WTC11 (cell line): ENCODE data around the gene DBX1. TPM values are rescaled to one million over a fixed set of nuclear protein-coding genes. Genes with fewer than 3 reads are reported as not detected.

Source experiments
- ATAC-seq: fragments of 200-7000 bp; cut with Tn5 transposase; 2 replicates; pipeline ENCODE4 v1.10.0; 2021; ENCODE audit warnings: mild to moderate bottlenecking, moderate library complexity
- CTCF ChIA-PET: fragments of 300-600 bp; sonication (Branson Sonifier 250); formaldehyde crosslinking; loops from one replicate; lab custom pipeline; 2021; ENCODE audit warnings: antibody characterized with exemption; lab: Charles Lee
- POLR2A ChIA-PET: fragments of 350-600 bp; sonication (Branson Sonifier 250); formaldehyde crosslinking; loops from one replicate; lab custom pipeline; 2021; ENCODE audit warnings: antibody characterized with exemption; lab: Charles Lee
- DNase-seq: peaks from one replicate; pipeline ENCODE4 v3.0.0; 2021; ENCODE audit warnings: low spot score
- H3K27ac Mint-ChIP-seq: 2 replicates; pipeline ENCODE4 v1.8.0; 2021; ENCODE audit warnings: mixed read lengths
- H3K27me3 Mint-ChIP-seq: 2 replicates; pipeline ENCODE4 v1.8.0; 2021; ENCODE audit warnings: low read depth, mild to moderate bottlenecking, moderate library complexity, mixed read lengths
- H3K36me3 Mint-ChIP-seq: 2 replicates; pipeline ENCODE4 v1.8.0; 2021; ENCODE audit warnings: mixed read lengths
- H3K4me1 Mint-ChIP-seq: 2 replicates; pipeline ENCODE4 v1.8.0; 2022; ENCODE audit warnings: mixed read lengths
- H3K4me3 Mint-ChIP-seq: 2 replicates; pipeline ENCODE4 v1.8.0; 2021; ENCODE audit warnings: mild to moderate bottlenecking, moderate library complexity, mixed read lengths
- H3K9me3 Mint-ChIP-seq: 2 replicates; pipeline ENCODE4 v1.8.0; 2021; ENCODE audit warnings: mixed read lengths
- CBFB ChIP-seq: sonication (generic); formaldehyde crosslinking; IDR thresholded peaks from 2 replicates; pipeline ENCODE4 v1.8.1; 2022; ENCODE audit warnings: mild to moderate bottlenecking, low read depth, missing genetic modification reagents
- CREB1 ChIP-seq: sonication (generic); formaldehyde crosslinking; IDR thresholded peaks from 2 replicates; pipeline ENCODE4 v1.8.0; 2023; ENCODE audit warnings: mild to moderate bottlenecking, missing genetic modification reagents
- HMGA2 ChIP-seq: fragments of 250-450 bp; sonication (Bioruptor Pico); IDR thresholded peaks from 2 replicates; pipeline ENCODE4 v1.4.0; 2021; ENCODE audit warnings: mild to moderate bottlenecking, moderate library complexity
- HMGXB4 ChIP-seq: sonication (generic); formaldehyde crosslinking; IDR thresholded peaks from 2 replicates; pipeline ENCODE4 v1.8.1; 2023; ENCODE audit warnings: mild to moderate bottlenecking, moderate library complexity, missing genetic modification reagents
- NFATC4 ChIP-seq: fragments of 250-450 bp; sonication (Bioruptor Pico); IDR thresholded peaks from 2 replicates; pipeline ENCODE4 v1.9.0; 2021; ENCODE audit warnings: mild to moderate bottlenecking
- ZNF263 ChIP-seq: sonication (generic); formaldehyde crosslinking; IDR thresholded peaks from 2 replicates; pipeline ENCODE4 v1.8.1; 2022; ENCODE audit warnings: low read depth, mild to moderate bottlenecking, moderate library complexity, missing genetic modification reagents
- total RNA-seq: library from RNA; stranded (reverse); gene quantifications from 3 replicates; pipeline ENCODE4 v1.2.3, GENCODE V29; 2021
- TF ChIP-seq, protein P1 (sequence below): fragments of 250-450 bp; sonication (Bioruptor Pico); conservative IDR thresholded peaks from 2 replicates; pipeline ENCODE4 v1.9.0; 2021; ENCODE audit warnings: mild to moderate bottlenecking
- TF ChIP-seq, protein P2 (sequence below): fragments of 250-450 bp; sonication (Bioruptor Pico); IDR thresholded peaks from 2 replicates; pipeline ENCODE4 v1.9.0; 2021; ENCODE audit warnings: moderate library complexity, mild to moderate bottlenecking, inconsistent platforms, borderline replicate concordance
- TF ChIP-seq, protein P3 (sequence below): sonication (generic); formaldehyde crosslinking; IDR thresholded peaks from 2 replicates; pipeline ENCODE4 v1.8.0; 2022; ENCODE audit warnings: mild to moderate bottlenecking, missing genetic modification reagents
- TF ChIP-seq, protein P4 (sequence below): sonication (generic); formaldehyde crosslinking; IDR thresholded peaks from 2 replicates; pipeline ENCODE4 v1.8.1; 2023; ENCODE audit warnings: mild to moderate bottlenecking, missing genetic modification reagents

The DBX1 gene
- total RNA-seq, 1 experiment from 2014 or later: 0.24 TPM

- no peak for TF ChIP-seq HMGXB4 (CRISPR knock-in tag)
- TF ChIP-seq, protein P1, sequence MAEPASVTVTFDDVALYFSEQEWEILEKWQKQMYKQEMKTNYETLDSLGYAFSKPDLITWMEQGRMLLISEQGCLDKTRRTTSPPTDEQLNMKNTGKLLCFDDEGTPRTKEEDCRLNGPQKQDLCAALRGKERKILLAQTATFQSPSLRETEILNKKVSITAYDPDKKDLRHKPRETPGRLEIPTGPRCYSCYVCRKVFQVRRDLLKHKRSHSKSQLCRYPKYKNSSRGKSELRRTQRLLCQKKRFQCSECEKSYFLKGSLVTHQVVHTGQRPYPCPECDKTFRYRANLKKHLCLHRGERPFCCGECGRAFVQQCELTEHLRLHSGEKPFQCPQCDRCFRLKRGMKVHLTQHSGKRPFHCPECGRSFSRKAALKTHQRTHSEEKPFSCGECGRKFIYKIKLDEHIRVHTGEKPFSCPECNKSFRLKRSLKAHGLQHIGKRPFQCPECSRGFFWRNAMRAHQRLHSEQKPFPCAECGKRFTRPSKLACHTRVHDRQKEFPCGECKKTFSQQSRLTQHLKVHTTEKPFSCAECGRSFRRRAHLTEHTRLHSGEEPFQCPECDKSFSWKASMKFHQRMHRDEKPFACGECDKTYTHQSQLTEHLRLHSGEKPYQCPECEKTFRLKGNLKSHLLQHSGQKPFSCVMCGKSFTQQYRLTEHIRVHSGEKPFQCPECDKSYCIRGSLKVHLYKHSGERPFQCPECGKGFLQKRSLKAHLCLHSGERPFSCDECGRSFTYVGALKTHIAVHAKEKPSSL: no peak
- no peak for TF ChIP-seq NFATC4 (CRISPR knock-in tag)
- TF ChIP-seq HMGA2: no peak
Observed at GRCh38 chr11:20161923-20162744, 1.9 kb upstream of the DBX1 start (continued).

GRCh38 chr11:20161230-20161918, 1.1 kb upstream of the DBX1 start:
- Mint-ChIP-seq H3K9me3 (no peaks in the 10 kb centered on the region), H3K27me3 (peaks cover 100% of the 10 kb centered on the region), H3K4me3 (peak overlapping the region; percentile 74), H3K36me3 (no peaks in the 10 kb centered on the region), H3K4me1 (peaks cover 74% of the 10 kb centered on the region), H3K27ac (no peak overlapping the region)
- ChIA-PET CTCF (interaction anchor here (0.6 to 5.4 kb wide), 5 partner anchors 29 to 193 kb away, joined by 3 to 48 read pairs (median 13); no protein-coding TSS in a partner anchor), POLR2A (interaction anchor here (0.6 kb wide), 1 partner anchor 258 kb away, joined by 3 read pairs; no protein-coding TSS in a partner anchor)
- peak; percentile 21 for ATAC-seq
- no peak for TF ChIP-seq CREB1 (CRISPR knock-in tag)
- no peak for TF ChIP-seq ZNF263 (CRISPR knock-in tag)
- no peak for TF ChIP-seq CBFB (CRISPR knock-in tag)
- TF ChIP-seq, protein P1: no peak
- TF ChIP-seq, protein P2, sequence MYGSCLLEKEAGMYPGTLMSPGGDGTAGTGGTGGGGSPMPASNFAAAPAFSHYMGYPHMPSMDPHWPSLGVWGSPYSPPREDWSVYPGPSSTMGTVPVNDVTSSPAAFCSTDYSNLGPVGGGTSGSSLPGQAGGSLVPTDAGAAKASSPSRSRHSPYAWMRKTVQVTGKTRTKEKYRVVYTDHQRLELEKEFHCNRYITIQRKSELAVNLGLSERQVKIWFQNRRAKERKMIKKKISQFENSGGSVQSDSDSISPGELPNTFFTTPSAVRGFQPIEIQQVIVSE (CRISPR knock-in tag): no peak
- DNase-seq: peak; percentile 71

DNA sequence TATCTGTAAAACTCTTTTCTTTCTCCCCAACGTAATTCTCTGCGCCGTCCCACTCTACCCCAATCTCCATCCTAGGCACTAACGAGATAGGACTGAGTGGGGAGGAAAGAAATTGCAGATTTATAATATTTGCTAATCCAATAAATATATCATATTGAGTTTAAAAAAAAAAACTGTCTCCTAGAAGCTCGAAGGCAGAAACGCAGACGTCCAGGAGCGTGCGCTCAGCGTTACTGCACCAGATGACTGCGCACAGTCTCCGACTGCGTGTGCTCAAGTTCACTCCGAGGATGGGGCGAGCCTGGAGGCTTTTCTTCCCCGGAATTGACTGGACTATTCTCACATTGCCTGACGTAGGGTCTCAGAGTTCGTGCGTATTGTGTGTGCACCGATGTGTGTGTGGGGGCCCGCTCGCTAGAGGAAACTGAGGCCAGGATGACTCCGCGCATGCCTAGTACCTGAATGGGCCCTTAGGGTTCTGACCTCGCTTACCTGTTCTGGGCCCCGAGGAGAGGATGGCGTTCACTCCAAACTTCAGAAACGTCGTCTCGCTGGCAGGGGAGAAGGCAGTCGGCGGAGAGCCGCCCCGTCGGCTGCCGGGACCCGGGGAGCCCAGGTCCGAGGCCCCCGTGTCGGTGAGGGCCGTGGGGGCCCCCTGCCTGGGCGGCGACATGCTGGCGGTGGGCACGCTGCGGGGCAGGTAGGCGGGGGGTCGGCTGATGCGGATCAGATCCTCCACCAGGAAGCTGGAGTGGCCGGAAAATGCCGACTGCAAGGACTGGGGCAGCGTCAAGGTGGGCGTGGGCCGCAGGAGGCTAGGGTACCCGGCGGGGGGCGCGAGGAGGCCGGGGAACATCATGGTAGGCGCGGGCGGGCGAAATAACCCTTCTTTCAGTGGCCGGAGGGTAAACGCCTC, 551 bp downstream of the DBX1 start:
- H3K4me1 Mint-ChIP-seq: peaks cover 75% of the 10 kb centered on the region
- ChIA-PET CTCF (interaction anchor here (1.5 to 5.4 kb wide), 3 partner anchors 28 to 195 kb away, joined by 3 to 48 read pairs (median 13); no protein-coding TSS in a partner anchor), POLR2A (no interaction called here)
- no peak overlapping the region for H3K27ac Mint-ChIP-seq
- peaks cover 100% of the 10 kb centered on the region for H3K27me3 Mint-ChIP-seq
- H3K36me3 Mint-ChIP-seq: no peaks in the 10 kb centered on the region
- ATAC-seq (no peak), DNase-seq (peak; percentile 44)
- TF ChIP-seq, protein P3, sequence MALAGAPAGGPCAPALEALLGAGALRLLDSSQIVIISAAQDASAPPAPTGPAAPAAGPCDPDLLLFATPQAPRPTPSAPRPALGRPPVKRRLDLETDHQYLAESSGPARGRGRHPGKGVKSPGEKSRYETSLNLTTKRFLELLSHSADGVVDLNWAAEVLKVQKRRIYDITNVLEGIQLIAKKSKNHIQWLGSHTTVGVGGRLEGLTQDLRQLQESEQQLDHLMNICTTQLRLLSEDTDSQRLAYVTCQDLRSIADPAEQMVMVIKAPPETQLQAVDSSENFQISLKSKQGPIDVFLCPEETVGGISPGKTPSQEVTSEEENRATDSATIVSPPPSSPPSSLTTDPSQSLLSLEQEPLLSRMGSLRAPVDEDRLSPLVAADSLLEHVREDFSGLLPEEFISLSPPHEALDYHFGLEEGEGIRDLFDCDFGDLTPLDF (CRISPR knock-in tag): no peak
- TF ChIP-seq, protein P4, sequence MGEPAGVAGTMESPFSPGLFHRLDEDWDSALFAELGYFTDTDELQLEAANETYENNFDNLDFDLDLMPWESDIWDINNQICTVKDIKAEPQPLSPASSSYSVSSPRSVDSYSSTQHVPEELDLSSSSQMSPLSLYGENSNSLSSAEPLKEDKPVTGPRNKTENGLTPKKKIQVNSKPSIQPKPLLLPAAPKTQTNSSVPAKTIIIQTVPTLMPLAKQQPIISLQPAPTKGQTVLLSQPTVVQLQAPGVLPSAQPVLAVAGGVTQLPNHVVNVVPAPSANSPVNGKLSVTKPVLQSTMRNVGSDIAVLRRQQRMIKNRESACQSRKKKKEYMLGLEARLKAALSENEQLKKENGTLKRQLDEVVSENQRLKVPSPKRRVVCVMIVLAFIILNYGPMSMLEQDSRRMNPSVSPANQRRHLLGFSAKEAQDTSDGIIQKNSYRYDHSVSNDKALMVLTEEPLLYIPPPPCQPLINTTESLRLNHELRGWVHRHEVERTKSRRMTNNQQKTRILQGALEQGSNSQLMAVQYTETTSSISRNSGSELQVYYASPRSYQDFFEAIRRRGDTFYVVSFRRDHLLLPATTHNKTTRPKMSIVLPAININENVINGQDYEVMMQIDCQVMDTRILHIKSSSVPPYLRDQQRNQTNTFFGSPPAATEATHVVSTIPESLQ (CRISPR knock-in tag): no peak
- TF ChIP-seq HMGXB4 (CRISPR knock-in tag): no peak
- H3K4me3 Mint-ChIP-seq: peak overlapping the region; percentile 74
- no peaks in the 10 kb centered on the region for H3K9me3 Mint-ChIP-seq
